HT-29 (cell line): Measurements from ENCODE around the gene TPSB2. TPM values are rescaled to one million over a fixed set of nuclear protein-coding genes. Genes with fewer than 3 reads are reported as not detected.
"Not testable (repeated sequence)": the region's sequence is repeated elsewhere in the genome, so short reads cannot be mapped to it uniquely, and the experiment has no call there.

Experiments used
- DNase-seq: peaks from one replicate; pipeline ENCODE4 v3.0.0-alpha.2; 2015; ENCODE audit warnings: low spot score
- total RNA-seq: library from RNA; depleted of rRNA; stranded (reverse); fragments of >200 nt; shearing (Covaris generic); gene quantifications from 2 replicates; pipeline ENCODE4 v1.2.3, GENCODE V29; 2014; rRNA removed

The TPSB2 gene
- not detected in 2 replicates for total RNA-seq

DNA sequence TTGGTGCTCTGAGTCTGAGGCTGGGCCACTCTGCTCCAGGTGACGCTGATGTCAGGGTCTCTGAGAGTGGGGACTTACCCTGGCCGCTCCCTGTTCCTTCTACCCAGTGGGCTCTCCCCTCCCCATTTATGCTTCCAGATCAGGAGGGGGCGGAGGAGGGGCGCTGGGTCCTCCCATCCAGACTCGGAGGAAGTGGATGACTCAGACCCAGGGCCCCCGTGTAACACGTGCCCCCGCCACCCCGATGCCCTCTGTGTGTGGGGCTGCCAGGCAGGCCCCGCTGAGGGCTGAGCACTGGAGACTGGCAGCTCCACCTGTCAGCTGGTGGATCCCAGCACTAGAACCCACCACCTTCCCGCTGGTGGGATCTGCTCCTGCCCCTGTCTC lies at the start of gene TPSB2:
Gene TPSB2, minus strand, starts transcription at position 101 of the 387 bp plus-strand sequence. CDS start 233 bp downstream, outside the sequence.
- not testable (repeated sequence) for DNase-seq

DNA sequence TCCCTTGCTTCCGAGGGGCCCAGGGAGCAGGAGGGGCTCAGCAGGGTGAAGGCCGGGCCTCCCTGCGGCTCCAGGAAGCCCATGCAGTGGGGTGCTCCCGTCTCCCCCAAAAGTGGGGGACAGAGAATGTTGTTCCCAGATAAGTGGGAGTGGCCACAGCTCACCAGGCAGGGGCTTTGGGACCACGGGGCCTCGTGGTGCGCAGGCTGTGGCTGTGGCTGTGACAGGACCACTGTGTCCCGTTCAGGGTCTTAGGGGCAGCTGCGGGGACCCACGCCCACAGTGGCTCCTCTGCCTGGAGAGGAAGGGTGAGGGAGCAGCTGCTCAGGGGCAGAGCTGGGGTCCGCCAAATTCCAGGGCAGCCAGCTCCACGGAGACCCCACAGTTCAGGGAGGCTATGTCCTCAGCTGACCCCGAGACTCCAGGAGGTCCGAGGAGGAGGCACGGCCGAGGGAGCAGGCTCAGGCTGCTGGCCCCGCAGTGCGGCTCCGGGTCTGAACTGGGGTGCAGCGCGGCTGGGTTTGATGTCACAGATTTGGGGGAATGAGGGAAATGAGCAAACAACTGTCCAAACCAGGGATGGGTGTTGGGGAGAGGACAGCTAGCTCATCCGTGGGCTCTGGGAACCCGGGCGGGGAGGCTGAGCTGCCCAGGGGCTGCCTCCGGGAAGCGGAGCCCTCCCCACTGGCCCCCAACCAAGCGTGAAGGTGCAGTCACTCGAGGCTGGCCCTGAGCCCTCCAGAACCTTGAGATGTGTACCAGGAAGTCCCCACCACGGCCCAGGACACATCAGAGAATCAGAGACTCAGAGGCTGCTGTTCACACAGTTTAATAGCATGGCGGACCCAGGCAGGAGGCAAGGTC lies 49.3 kb upstream of the TPSB2 start:
- no peak for DNase-seq

GRCh38 chr16:1278477-1278876 lies 48.5 kb upstream of the TPSB2 start:
- no peak for DNase-seq

GRCh38 chr16:1277617-1278282 lies 47.8 kb upstream of the TPSB2 start:
- DNase-seq: no peak

- DNase-seq: no peak
These were observed 47.2 kb upstream of the TPSB2 start for GRCh38 chr16:1277151-1277598.

DNA sequence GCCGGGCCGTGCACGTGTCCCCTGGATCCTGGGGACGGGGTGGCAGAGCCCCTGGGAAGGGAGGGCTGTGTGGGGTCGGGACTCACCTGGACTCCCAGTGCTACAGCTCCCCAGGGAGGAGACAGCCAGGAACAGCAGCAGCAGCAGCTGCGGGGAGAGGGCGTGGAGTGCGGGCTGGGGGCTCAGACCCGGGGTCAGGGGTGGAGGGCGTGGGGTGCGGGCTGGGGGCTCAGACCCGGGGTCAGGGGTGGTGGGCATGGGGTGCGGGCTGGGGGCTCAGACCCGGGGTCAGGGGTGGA lies 46.5 kb upstream of the TPSB2 start:
- DNase-seq: no peak

GRCh38 chr16:1275791-1276579 lies 46.0 kb upstream of the TPSB2 start:
- DNase-seq: no peak

GRCh38 chr16:1274767-1275166 lies 44.8 kb upstream of the TPSB2 start:
- DNase-seq: no peak

- no peak for DNase-seq
These were observed 43.8 kb upstream of the TPSB2 start for GRCh38 chr16:1273816-1274215.

GRCh38 chr16:1272453-1273198 lies 42.6 kb upstream of the TPSB2 start:
- DNase-seq: no peak

- peak; percentile 57 for DNase-seq
These were observed 41.9 kb upstream of the TPSB2 start for GRCh38 chr16:1271724-1272413.

- DNase-seq: no peak
These were observed 41.4 kb upstream of the TPSB2 start for GRCh38 chr16:1271380-1271723.

DNA sequence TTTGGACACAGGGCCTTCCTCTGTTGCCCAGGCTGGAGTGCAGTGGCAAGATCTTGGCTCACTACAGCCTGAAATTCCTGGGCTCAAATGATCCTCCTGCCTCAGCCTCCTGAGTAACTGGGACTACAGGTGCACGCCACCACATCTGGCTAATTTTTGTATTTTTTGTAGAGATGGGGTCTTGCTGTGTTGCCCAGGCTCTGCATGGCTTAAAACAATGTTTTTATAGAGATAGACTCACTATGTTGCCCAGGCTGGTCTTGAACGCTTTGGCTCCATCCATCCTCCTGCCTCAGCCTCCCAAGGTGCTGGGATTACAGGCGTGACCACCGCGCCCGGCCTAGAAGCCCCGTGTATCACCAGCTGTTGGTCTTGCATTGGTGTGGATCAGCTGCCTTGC lies 39.4 kb upstream of the TPSB2 start:
- DNase-seq: not testable (repeated sequence)

DNA sequence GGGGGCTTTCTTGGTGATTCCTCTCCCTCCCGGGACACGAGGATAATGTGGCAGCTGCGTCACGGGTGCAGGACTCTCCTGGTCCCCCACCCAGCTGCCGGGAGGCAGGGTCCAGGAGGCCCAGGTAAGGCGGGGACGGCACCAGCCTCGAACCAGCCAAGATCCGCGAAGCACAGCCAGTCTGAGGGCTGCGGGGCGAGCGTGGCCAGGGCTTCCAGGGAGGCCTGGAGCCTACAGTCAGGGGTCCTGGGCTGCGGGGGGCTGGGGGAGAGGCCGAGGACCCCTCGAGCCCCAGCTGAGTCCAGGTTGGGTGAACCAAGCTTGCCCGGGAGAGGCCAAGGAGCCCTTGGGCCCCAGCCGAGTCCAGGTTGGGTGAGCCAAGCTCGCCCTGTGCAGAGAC lies 35.8 kb upstream of the TPSB2 start:
- DNase-seq: no peak

DNA sequence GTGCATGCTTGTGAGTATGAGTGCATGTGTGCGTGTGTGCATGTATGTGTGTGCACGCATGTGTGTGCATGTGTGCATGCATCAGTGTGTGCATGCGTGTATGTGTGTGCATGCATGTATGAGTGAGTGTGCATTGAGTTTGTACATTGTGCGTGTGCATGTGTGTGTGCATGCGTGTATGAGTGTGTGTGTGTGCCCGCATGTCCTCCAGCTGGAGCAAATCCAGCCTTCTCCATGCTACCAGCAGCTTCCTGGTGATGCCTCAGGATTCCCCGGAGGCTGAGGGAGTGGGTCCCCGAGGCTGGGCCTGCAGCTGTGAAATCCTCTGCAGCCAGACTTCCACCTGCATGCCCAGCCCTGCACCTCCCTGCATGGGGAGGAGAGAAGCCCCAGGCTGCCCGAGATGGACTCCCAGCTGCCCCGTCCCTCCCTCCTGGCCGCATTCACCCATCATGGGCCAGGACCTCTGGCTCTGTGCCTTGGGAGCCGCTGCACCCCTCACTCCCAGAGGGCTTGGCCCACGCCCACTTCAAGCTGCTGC lies 35.2 kb upstream of the TPSB2 start:
- no peak for DNase-seq

GRCh38 chr16:1264345-1265089 lies 34.5 kb upstream of the TPSB2 start:
- DNase-seq: no peak

DNA sequence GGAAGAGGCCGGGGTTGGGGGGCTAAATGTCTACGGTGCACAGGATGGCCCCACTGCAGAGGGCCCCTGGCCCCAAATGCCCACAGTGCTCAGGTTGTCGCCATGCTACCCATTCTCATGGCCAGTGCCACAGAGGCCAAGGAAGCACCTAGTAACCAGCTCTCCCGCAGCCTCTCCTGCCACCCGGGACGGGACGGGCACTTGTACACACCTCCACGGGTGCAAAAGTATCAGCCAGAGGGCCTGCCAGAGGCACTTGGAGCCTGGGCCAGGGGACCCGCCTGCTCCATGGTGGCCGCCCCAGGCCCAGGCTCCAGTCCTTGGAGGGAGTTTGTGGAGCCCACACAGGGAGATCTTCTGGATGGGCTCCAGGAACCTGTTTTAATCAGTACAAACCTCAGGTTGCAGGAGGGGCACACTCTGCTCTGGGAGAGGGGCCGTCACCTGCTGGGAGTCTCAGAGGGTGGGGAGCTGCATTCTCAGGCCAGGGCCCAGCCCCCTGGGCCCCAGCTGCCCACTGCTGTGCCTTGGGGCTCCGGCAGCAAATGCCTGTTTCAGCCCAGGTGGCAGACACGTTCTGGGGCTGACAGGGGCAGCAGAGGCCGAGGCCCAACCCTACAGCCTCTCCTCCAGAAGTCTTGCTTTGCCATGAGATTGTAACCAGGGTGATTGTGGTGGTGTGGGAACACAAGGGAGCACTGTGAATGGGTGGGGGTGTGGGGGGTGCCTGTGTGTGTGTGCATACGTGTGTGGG lies 33.8 kb upstream of the TPSB2 start:
- no peak for DNase-seq

DNA sequence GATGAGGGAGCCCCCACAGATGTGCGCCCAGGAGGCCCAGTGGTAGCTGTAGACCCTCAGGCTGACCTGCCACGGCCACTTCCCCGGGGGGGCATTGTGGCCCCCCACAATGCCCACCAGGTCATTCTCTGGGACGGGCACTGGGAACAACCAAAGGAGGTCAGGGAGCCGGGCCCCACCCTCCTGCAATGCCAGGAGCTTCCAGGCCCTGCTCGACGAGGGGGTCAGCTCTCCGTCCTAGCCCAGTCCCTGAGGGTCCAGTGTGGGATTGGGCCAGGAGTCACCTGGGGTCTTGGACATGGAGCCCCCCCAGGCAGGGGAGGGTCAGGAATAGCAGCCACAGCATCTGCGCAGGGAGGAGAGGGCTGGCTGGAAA lies 32.9 kb upstream of the TPSB2 start:
- no peak for DNase-seq

DNA sequence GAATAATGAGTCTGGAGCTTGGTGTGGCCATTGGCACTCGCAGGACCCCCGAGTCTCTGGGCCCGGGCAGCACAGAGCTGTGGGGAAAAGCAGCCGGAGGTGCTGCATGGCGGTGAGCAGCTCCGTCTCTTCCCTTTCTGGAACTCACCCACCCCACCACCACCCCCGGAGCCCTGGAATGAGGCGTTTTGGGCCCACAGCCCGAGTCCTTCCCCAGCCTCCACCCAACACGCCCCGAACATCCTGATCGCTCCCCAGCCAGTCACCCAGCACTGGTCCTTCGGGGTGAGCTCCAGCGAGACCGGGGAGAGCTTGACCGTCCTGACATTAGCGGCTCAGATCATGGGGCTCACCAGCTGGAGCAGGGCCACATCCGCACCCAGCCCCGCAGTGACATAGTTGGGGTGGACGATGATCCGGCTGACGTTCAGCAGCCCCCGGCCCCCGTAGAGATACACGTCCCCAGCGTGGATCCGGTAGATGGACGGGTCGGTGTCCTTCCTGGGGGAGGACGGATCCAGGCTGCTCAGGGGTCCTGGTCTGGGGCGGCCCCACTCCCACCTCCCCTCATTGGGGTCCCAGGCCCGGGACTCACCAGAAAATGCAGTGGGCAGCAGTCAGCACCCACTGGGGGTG lies 32.3 kb upstream of the TPSB2 start:
- DNase-seq: no peak
